Amniotic stem cell (primary cell): ENCODE results near the gene CUX1.
"Not testable (repeated sequence)": the region's sequence is repeated elsewhere in the genome, so short reads cannot be mapped to it uniquely, and the experiment has no call there.

Experiments used
- DNase-seq: peaks from one replicate; lab custom pipeline; 2025; lab: John Stamatoyannopoulos, UW

Gene CUX1

DNA sequence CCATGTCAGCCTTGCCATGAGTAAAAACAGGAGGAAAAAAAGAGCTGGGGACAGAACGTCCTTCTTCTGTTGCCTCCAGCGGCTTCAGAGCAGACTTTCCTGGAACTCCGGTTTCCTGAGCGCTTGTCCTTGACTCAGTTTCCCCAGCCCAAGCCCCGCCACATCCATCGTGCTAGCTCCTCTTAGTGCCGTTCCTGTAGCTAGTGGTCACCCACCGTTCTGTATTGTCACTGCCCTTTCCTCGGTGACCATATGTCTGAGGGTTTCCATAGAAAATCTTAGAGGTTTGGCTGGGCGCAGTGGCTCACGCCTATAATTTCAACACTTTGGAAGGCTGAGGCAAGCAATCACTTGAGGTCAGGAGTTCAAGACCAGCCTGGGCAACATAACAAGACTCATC, 100.1 kb downstream of the CUX1 start:
- DNase-seq: no peak

DNA sequence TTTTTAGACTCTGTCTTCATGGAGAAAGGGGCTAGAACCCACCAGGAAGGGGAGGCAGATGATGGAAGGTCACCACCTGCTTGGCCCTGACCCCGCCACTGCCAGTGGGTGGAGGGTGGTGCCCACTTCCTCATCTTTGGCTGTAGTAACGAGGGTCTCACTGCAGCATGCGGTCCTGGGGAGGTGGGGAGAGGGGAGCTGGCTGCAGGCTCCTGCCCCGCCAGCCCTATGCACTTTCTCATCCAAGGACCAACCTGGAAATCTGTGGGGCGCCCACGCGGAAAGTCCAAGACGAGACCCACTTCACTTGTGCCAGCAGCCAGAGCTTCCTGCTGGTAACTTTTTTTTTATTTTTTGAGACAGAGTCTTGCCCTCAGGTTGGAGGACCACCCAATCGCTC, 101.0 kb downstream of the CUX1 start:
- DNase-seq: no peak

GRCh38 chr7:101919363-101920115, 102.1 kb downstream of the CUX1 start:
- no peak for DNase-seq

DNA sequence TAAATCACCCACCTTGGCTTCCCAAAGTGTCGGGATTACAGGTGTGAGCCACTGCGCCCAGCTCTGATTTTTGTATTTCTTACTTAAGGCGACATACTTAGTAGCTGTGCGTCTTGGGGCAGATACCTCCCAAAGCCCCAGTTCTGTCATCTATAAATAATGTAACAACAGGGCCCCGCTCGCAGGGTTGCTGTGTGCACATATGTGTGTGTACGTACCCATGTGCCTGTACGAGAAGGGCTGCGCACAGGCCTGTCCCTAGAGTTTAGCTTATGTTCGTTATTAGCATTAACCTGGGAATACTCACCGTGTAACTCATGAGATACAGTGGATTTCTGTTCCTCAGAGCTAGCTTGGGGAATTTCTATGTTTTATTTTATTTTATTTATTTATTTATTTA, 103.6 kb downstream of the CUX1 start:
- no peak for DNase-seq

- not testable (repeated sequence) for DNase-seq
Measured at GRCh38 chr7:101921546-101922489, 104.4 kb downstream of the CUX1 start.

DNA sequence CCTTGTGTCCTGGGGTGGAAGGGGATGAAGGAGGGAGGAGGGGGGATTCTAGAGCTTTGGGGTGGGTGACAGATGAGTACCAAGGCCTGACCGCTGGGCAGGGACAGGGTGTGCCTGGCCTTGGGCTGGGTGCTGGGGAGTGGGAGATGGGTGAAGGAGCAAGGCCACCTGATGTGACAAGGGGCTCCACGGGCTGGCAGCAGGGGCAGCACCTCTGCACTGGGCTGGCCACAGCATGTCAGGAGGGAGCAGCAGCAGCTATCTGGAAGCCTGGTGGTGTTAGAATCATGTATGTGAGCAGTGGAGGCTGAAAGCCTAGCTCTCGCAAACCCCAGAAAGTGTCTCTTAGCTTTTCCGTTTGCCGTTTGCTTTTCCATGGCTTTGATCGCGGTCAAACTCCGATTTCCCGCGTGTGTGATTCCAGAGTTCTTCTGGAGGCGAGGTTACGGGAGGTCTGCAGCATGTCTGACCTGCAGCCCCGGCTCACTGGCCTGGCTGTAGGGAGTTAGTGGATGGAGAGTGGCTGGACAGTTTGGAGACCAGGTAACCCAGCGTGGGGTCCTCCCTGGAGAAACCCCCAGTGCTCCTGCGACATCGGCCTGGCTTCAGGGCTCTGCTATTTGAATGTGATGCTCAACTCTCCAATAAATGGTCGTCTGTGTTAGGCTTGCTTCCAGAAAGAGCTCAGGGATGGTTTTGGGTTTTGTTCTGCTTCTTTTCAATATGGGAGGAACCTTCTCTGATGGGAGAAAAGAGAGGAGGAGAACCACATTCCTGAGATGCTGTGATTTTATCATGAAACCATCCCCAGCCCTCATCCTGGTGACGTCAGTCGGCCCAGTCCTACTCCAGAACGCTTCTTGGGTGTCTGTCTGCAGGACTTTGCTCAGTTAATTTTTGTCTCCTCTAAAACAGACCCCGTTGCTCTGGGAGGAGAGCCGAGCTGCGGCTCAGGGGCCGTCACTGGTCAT, 105.5 kb downstream of the CUX1 start:
- no peak for DNase-seq

DNA sequence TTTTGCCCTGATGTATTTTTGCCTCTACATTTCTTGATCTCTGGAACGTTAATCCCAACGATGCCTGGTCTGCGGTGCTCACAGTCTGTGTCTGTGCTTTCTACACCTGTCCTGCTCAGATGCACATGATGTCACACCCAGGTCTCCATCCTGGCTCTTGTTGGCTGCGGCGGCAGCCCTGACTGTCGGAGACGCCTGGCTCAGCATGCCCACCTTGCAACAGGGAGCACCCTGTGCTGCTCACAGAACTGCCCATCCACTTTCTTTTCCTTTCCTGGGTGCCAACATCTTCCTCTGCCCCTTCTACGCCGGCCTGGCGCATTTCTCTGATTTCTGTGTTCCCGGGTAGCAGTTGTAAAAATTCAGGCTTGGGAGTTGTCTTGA, 106.2 kb downstream of the CUX1 start:
- no peak for DNase-seq

GRCh38 chr7:101924171-101924570, 106.7 kb downstream of the CUX1 start:
- DNase-seq: peak; percentile 53

GRCh38 chr7:101926265-101926664, 108.8 kb downstream of the CUX1 start:
- DNase-seq: no peak

DNA sequence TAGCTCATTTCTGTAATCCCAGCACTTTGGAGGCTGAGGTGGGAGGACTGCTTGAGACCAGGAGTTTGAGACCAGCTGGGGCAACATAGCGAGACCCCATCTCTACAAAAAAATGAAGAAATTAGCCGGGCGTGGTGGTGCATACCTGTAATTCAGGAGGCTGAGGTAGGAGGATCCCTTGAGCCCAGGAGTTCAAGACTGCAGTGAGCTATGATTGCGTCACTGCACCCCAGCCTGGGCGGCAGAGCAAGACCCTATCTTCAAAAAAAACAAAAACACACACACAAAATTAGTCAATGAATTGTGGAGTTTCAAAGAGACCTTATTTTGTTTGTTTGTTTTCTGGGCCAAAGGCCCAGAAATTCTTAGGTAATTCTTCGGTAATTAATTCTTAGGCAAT, 110.0 kb downstream of the CUX1 start:
- DNase-seq: no peak

- DNase-seq: no peak
Measured at GRCh38 chr7:101927802-101928201, 110.4 kb downstream of the CUX1 start.

GRCh38 chr7:101929256-101929655, 111.8 kb downstream of the CUX1 start:
- DNase-seq: no peak

DNA sequence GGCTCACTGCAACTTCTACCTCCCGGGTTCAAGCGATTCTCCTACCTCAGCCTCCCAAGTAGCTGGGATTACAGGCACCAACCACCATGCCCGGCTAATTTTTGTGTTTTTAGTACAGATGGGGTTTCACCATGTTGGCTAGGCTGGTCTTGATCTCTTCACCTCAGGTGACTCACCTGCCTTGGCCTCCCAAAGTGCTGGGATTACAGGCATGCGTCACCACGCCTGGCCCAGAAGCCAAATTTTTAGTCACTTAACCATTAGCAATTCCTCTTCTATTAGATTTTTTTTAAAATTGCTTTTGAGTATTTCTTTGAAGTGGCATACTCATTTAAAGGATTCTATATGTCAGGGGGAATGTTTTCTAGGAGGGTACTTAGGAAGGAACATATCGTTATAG, 112.5 kb downstream of the CUX1 start:
- not testable (repeated sequence) for DNase-seq

GRCh38 chr7:101932083-101932482, 114.7 kb downstream of the CUX1 start:
- no peak for DNase-seq

- DNase-seq: no peak
Measured at GRCh38 chr7:101933028-101933427, 115.6 kb downstream of the CUX1 start.

DNA sequence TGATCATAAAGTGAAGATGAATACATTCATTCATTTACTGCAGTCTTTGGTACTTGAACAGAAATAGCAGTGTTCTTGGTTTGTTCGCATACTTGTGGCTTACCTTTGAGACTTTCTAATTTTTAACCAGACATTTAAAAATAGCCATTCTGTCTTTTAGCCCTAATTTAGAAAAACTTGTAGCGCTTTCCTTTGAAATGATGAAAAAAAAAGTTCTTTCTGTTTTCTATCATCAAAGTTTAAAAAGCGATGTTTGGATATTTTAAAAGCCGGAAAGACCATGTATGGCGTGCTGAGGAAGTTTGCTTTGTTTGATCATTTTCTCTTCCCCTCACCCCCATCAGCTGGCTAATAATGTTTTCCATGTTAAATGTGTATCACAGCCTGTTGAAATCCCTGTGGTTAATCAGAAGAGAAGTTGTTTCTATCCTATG, 116.3 kb downstream of the CUX1 start:
- DNase-seq: no peak

- DNase-seq: no peak
Measured at GRCh38 chr7:101934618-101935017, 117.2 kb downstream of the CUX1 start.

- no peak for DNase-seq
Measured at GRCh38 chr7:101935521-101936141, 118.2 kb downstream of the CUX1 start.

GRCh38 chr7:101936223-101936610, 118.8 kb downstream of the CUX1 start:
- DNase-seq: no peak

DNA sequence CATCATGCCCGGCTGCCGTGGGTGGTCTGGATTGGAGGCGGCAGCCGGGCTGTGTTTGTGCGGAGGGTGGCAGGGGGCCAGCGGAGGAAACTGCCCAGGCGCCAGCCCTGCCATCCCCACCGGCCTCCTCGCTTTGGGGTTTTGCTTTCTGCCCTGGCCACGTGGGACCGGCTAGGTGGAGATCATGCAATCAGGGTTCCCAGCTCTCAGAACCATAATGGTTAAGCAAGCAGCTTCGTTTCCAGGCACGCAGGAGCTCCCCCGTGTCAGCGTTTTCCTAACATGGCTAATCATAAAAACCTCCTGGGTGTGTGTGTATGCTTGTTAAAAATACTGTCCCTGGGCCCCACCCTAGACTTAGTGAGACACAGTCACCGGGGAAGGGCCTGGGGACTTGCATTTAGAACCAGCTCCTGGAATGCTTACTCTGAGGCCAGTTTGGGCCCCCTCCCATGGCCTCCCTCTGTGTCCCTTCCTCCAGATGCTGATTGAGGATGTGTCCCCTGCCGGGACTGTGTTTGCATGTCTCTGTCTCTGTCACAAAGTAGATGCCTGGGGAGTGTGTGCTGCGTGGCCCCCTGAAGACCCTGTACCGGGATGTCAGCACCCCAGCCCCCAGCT, 119.3 kb downstream of the CUX1 start:
- no peak for DNase-seq
